Neuron (in vitro differentiated cells): Measurements from ENCODE around the gene USP34.
"Not testable (repeated sequence)": the region's sequence is repeated elsewhere in the genome, so short reads cannot be mapped to it uniquely, and the experiment has no call there.

ENCODE experiments used
- H2AFZ ChIP-seq: one replicate; pipeline ENCODE4 v1.6.1; 2013; ENCODE audit warnings: low read depth, mild to moderate bottlenecking, inconsistent platforms, low read length, moderate library complexity
- H3K27me3 ChIP-seq: one replicate; pipeline ENCODE4 v1.6.1; 2013; ENCODE audit warnings: low read length; ENCODE audit not compliant: insufficient read depth
- H3K36me3 ChIP-seq: one replicate; pipeline ENCODE4 v1.6.1; 2013; ENCODE audit warnings: low read length; ENCODE audit not compliant: insufficient read depth
- H3K4me1 ChIP-seq: one replicate; pipeline ENCODE4 v1.6.1; 2013; ENCODE audit warnings: low read length; ENCODE audit not compliant: insufficient read depth
- H3K4me3 ChIP-seq: 2 replicates; pipeline ENCODE4 v1.5.1; 2013; ENCODE audit warnings: mild to moderate bottlenecking, low read length, moderate library complexity
- H3K9me3 ChIP-seq: one replicate; pipeline ENCODE4 v1.6.1; 2013; ENCODE audit warnings: low read length

The USP34 gene

DNA sequence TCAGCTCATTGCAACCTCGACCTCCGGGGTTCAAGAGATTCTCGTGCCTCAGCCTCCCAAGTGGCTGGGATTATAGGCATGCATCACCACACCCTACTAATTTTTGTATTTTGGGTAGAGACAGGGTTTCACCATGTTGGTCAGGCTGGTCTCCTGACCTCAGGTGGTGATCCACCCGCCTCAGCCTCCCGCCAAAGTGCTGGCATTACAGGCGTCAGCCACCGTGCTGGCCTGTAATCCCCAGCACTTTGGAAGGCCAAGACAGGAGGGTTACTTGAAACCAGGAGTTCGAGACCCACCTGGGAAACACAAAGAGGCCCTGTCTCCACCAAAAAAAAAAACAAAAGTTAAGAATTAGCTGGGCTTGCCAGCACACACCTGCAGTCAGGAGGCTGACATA is 18.5 kb downstream of the USP34 start:
- Histone ChIP-seq H2AFZ (no peak overlapping the region), H3K27me3 (no peaks in the 10 kb centered on the region)

DNA sequence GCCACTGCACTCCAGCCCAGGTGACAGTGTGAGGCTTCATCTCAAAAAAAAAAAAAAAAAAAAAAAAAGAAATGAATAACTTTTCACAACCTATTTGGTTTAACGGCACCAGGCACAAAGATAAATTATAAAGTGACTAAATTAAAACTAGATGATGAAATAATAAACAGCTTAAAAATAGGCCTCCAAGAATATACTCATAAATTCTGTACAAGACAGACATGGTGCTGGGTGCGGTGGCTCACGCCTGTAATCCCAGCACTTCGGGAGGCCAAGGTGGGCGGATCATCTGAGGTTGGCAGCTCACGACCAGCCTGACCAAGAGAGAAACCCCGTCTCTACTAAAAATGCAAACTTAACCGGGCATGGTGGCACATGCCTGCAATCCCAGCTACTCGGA is 19.7 kb downstream of the USP34 start:
- H3K4me3 ChIP-seq = no peak overlapping the region
- no peak overlapping the region for H2AFZ ChIP-seq
- no peaks in the 10 kb centered on the region for H3K27me3 ChIP-seq
- peaks cover 4% of the 10 kb centered on the region for H3K9me3 ChIP-seq
- H3K4me1 ChIP-seq = no peaks in the 10 kb centered on the region
- H3K36me3 ChIP-seq = no peaks in the 10 kb centered on the region

More for the DNA sequence above, 18.5 kb downstream of the USP34 start:
- Histone ChIP-seq H3K36me3 (no peaks in the 10 kb centered on the region), H3K9me3 (peaks cover 4% of the 10 kb centered on the region), H3K4me1 (no peaks in the 10 kb centered on the region), H3K4me3 (no peak overlapping the region)

DNA sequence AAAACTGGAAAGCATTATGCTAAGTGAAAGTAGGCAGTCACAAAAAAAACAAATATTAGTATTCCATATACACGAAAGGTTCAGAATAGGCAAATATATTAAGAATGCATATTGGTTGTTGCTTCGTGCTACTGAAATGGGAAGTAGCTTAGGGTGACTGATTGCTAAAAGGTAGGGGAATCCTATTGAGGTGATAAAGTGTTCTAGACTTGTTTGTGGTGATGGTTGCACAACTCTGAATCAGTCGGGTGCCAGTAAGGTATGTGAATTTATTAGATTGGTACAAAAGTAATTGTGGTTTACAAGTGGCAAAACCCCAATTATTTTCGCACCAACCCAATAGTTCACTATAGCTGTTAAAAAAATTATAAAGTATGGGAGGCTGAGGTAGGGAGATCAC is 20.7 kb downstream of the USP34 start:
- no peaks in the 10 kb centered on the region for H3K36me3 ChIP-seq
- H3K4me3 ChIP-seq = no peak overlapping the region
- H3K27me3 ChIP-seq = no peaks in the 10 kb centered on the region
- H3K9me3 ChIP-seq = peaks cover 4% of the 10 kb centered on the region
- no peaks in the 10 kb centered on the region for H3K4me1 ChIP-seq
- no peak overlapping the region for H2AFZ ChIP-seq

DNA sequence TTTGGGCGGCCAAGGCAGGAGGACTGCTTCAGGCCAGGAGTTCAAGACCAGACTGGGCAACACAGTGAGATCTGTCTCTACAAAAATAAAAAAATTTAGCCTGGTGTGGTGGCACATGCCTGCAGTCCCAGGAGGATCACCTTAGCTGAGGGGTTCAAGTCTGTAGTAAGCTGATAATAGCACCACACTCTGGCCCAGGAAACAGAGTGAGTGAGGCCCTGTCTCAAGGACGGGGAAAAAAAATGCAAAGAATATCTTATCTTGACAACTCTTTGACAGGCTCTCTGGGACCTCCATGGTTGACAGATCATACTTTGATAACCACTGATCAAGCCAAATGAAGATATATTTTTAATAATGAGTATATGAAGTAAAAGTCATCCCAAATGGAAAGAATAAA is 22.7 kb downstream of the USP34 start:
- no peaks in the 10 kb centered on the region for H3K36me3 ChIP-seq
- no peak overlapping the region for H2AFZ ChIP-seq
- no peaks in the 10 kb centered on the region for H3K4me1 ChIP-seq
- no peaks in the 10 kb centered on the region for H3K27me3 ChIP-seq
- no peak overlapping the region for H3K4me3 ChIP-seq
- H3K9me3 ChIP-seq = peaks cover 4% of the 10 kb centered on the region

DNA sequence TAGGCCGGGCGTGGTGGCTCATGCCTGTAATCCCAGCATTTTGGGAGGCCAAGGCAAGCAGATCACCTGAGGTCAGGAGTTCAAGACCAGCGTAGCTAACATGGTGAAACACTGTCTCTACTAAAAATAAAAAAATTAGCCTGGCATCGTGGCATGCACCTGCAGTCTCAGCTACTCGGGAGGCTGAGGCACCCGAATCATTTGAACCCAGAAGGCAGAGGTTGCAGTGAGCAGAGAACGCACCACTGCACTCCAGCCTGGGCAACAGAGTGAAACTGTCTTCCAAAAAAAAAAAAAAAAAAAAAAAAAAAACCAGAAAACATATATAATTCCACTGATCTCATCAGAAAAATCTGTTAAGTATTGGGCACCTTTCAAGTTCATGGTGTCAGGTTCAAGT is 23.9 kb downstream of the USP34 start:
- not testable (repeated sequence) for H3K4me3 ChIP-seq, H3K9me3 ChIP-seq, H3K36me3 ChIP-seq, H3K27me3 ChIP-seq, H3K4me1 ChIP-seq, H2AFZ ChIP-seq

DNA sequence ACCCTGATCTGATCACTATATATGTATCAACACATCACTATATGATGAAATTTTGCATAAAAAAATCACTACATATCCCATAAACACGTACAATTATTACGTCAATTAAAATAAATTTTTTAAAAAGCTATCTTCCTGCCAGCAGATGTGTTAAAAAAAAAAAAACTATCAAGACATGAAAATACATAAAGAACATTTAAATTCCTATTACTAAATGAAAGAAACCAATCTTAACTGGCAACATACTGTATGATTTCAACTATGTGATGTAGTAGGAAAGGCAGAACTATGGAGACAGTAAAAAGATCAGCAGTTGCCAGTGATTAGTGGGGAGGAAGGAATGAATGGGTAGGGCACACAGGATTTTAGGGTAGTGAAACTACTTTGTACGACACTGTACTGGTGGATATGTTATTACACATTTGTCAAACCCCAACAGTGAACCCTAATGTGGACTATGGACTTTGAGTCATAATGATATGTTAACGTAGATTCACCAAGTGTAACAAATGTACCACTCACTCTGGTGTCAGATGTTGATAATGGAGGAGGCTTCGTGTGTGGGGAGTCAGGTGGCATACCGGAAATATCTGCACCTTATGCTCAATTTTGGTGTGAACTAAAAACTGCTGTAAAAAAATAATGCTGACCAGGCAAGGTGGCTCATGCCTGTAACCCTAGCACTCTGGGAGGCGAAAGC is 27.4 kb downstream of the USP34 start:
- Histone ChIP-seq H3K9me3 (peaks cover 3% of the 10 kb centered on the region), H3K4me1 (no peaks in the 10 kb centered on the region)

DNA sequence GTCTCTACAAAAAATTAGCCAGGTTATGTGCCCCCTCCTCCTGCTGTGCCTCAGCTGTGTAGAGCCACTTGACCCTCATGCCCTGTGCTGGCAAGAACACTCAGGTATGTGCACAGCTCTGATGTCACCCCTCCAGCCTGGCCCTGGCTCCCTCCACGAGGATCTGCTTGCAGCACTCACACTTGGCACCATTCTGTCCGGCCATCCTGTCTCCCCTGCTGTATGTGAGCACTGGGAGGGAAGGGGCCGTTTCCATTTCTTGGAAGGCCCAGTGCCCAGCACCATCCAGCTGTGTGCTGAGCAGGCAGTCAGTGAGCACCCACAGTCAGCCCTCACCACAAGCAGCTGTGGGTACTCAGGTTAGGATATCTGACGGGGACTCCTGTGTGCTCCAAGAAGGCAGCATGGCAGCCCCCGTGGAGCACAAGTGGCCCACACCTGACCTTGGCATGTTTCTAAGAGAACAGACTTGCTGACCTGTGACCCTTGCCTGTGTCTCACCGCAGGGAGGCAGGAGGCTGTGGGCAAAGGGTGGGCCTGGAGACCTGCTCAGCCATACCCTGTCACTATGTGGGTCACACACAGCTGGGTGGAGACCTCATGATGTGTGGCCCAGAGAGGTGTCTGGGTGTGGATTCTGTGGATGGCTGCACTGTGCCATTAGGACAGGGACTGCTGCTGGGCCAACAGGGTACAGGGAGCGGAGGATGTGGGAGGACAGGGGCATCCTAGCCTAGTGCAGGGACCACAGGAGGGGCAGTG is 31.5 kb downstream of the USP34 start:
- H3K4me3 ChIP-seq = no peak overlapping the region
- no peaks in the 10 kb centered on the region for H3K27me3 ChIP-seq
- no peak overlapping the region for H2AFZ ChIP-seq
- H3K9me3 ChIP-seq = peaks cover 3% of the 10 kb centered on the region
- no peaks in the 10 kb centered on the region for H3K4me1 ChIP-seq
- H3K36me3 ChIP-seq = no peaks in the 10 kb centered on the region

More for the DNA sequence above, 27.4 kb downstream of the USP34 start:
- Histone ChIP-seq H3K36me3 (no peaks in the 10 kb centered on the region), H3K4me3 (no peak overlapping the region), H2AFZ (no peak overlapping the region), H3K27me3 (no peaks in the 10 kb centered on the region)

DNA sequence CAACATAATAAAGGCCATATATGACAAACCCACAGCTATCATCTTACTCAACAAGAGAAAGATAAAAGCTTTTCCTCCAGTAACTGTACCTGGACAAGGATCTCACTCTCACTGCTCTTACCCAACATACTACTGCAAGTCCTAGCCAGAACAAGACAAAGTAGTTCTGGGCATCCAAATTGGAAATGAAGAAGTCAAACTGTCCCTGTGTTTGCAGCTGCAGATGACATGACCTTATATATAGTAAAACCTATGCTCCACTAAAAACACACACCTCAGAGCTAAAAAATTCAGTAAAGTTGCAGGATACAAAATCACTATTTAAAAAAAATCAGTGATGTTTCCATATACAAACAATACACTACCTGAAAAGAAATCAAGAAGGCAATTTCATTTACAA is 32.2 kb downstream of the USP34 start:
- no peaks in the 10 kb centered on the region for H3K4me1 ChIP-seq
- H3K27me3 ChIP-seq = no peaks in the 10 kb centered on the region
- H3K9me3 ChIP-seq = peaks cover 3% of the 10 kb centered on the region
- no peak overlapping the region for H2AFZ ChIP-seq
- H3K36me3 ChIP-seq = no peaks in the 10 kb centered on the region
- no peak overlapping the region for H3K4me3 ChIP-seq

DNA sequence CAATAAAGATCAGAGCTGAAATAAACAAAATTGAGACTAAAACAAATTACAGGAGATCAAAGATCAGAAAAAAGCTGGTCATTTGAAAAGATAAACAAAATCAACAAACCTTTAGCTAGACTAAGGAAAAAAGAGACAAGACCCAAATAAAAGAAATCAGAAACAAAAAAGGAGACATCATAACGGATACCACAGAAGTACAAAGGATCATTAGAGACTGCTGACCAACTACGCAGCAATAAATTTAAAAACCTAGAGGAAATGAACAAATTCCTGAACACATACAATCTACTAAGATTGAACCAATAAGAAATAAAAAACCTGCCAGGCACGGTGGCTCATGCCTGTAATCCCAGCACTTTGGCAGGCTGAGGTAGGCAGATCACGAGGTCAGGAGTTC is 33.7 kb downstream of the USP34 start:
- Histone ChIP-seq H3K36me3 (no peaks in the 10 kb centered on the region), H3K27me3 (no peaks in the 10 kb centered on the region), H3K9me3 (peaks cover 3% of the 10 kb centered on the region), H2AFZ (no peak overlapping the region), H3K4me3 (no peak overlapping the region), H3K4me1 (no peaks in the 10 kb centered on the region)

DNA sequence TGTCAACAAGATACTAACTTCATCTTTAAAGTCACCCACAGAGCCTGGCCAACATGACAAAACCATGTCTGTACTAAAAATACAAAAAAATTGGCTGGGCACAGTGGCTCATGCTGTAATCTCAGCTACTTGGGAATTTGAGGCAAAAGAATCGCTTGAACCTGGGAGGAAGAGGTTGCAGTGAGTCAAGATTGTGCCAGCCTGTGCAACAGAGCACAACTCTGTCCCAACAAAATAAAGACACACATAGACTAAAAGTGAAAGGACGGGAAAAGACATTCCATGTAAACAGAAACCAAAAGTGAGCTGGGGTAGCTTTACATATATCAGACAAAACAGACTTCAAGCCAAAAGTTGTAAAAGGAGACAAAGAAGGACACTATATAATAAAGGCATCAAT is 34.8 kb downstream of the USP34 start:
- no peak overlapping the region for H3K4me3 ChIP-seq
- H3K36me3 ChIP-seq = no peaks in the 10 kb centered on the region
- H2AFZ ChIP-seq = no peak overlapping the region
- H3K4me1 ChIP-seq = no peaks in the 10 kb centered on the region
- H3K9me3 ChIP-seq = no peaks in the 10 kb centered on the region
- H3K27me3 ChIP-seq = no peaks in the 10 kb centered on the region

DNA sequence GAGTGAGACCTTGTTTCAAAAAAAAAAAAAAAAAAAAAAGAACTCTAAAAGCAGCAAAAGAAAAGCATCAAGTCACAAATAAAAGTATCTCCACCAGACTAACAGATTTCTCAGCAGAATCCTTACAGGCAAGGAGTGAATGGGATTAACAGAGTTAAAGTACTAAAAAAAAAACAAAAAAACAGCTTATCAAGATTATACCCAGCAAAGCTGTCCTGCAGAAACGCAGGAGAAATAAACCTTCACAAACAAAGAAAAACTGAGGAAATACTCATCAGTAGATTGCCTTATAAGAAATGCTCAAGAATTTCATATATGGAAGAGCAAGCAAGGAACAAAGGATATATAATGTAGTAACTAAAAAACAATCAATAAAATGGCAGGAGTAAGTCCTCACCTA is 35.6 kb downstream of the USP34 start:
- Histone ChIP-seq H3K9me3 (no peaks in the 10 kb centered on the region), H3K4me1 (no peaks in the 10 kb centered on the region), H3K36me3 (no peaks in the 10 kb centered on the region), H3K27me3 (no peaks in the 10 kb centered on the region), H2AFZ (no peak overlapping the region), H3K4me3 (no peak overlapping the region)

DNA sequence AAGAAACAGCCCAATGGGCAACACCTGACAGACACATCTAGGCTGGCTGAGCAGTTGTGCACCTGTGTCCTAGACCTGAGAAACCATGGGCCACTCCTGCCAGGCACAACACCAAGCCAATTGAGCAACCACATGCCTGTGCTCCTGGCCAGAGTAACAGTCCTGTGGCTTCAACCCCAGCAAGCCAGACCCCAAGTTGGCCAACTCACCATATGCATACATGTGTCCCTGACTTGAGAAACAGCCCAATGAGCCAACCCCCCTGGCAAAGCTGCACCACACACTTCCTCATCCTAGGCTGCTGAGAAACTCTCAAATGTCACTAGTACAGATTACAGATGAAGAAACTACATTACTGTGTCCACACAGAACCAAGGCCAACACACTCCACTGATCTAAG is 36.6 kb downstream of the USP34 start:
- H3K4me3 ChIP-seq = no peak overlapping the region
- no peaks in the 10 kb centered on the region for H3K4me1 ChIP-seq
- no peaks in the 10 kb centered on the region for H3K27me3 ChIP-seq
- no peaks in the 10 kb centered on the region for H3K9me3 ChIP-seq
- H2AFZ ChIP-seq = no peak overlapping the region
- no peaks in the 10 kb centered on the region for H3K36me3 ChIP-seq

DNA sequence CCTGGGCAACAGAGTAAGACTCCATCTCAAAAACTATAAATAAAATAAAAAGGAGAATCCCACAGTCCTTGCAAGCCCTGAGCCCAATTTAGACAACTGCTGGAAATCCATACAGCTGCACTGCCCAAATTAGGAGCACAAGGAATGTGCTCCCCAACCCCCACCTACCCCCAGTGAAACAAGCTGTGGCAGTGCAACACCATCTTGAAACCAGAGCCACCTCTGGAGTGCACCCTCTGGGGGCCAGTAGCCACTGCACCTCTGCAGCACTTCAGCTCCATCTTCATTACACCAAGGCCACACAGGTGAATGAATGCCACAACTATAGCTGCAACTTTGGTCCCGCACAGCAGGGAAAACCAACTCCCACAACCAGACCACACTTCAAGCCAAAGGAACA is 37.3 kb downstream of the USP34 start:
- no peaks in the 10 kb centered on the region for H3K4me1 ChIP-seq
- no peaks in the 10 kb centered on the region for H3K9me3 ChIP-seq
- H3K27me3 ChIP-seq = no peaks in the 10 kb centered on the region
- H3K4me3 ChIP-seq = no peak overlapping the region
- no peak overlapping the region for H2AFZ ChIP-seq
- no peaks in the 10 kb centered on the region for H3K36me3 ChIP-seq

DNA sequence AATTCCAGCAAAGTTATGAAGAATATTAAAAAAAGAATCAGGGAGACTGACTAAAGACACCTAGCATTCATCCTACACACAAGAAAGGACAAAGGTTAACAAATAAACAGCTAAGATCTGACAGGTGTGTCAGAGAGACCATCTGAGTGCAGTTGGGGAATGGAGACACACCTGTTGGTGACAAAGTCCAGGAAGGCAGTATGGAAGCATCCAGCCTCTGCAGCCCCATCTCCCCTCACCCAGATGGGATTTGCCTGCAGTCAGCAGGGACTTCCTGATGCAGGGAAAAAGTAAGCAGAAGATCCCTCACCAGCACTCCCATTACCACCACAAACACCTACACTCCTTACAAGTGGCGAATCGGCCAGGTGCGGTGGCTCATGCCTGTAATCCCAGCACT is 37.9 kb downstream of the USP34 start:
- Histone ChIP-seq H3K36me3 (no peaks in the 10 kb centered on the region), H2AFZ (no peak overlapping the region), H3K27me3 (no peaks in the 10 kb centered on the region), H3K4me3 (no peak overlapping the region), H3K9me3 (no peaks in the 10 kb centered on the region), H3K4me1 (no peaks in the 10 kb centered on the region)
